Fibroblast of lung (primary cell): ENCODE results near the gene TASP1.

Experiments used
- EZH2 ChIP-seq: IDR thresholded peaks from 2 replicates; pipeline ENCODE4 v1.5.1; 2012; ENCODE audit warnings: low read length, control low read depth, mild to moderate bottlenecking; ENCODE audit errors: missing control alignments
- TF ChIP-seq, protein P1 (sequence below), 2 donors: IDR thresholded peaks in 1 of 2; conservative IDR thresholded peaks in 1 of 2; 1 replicate in 1 of 2; 2 replicates in 1 of 2; pipeline ENCODE4 v1.5.1; 2011 to 2012; ENCODE audit warnings: low read length in 2 of 2, control low read depth in 1 of 2, inconsistent platforms in 1 of 2, low read depth in 1 of 2, mild to moderate bottlenecking in 1 of 2

DNA sequence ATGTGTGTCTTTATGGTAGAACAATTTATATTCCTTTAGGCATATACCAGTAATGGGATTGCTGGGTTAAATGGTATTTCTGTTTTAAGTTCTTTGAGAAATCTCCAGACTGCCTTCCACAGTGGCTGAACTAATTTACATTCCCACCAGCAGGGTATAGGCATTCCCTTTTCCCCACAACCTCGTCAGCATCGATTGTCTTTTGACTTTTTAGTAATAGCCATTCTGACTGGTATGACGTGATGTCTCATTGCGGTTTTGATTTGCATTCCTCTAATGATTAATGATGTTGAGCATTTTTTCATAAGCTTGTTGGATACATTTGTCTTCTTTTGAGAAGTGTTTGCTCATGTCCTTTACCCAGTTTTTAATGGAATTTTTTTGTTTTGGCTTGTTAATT, 5.3 kb upstream of the TASP1 start:
- TF ChIP-seq, protein P1, sequence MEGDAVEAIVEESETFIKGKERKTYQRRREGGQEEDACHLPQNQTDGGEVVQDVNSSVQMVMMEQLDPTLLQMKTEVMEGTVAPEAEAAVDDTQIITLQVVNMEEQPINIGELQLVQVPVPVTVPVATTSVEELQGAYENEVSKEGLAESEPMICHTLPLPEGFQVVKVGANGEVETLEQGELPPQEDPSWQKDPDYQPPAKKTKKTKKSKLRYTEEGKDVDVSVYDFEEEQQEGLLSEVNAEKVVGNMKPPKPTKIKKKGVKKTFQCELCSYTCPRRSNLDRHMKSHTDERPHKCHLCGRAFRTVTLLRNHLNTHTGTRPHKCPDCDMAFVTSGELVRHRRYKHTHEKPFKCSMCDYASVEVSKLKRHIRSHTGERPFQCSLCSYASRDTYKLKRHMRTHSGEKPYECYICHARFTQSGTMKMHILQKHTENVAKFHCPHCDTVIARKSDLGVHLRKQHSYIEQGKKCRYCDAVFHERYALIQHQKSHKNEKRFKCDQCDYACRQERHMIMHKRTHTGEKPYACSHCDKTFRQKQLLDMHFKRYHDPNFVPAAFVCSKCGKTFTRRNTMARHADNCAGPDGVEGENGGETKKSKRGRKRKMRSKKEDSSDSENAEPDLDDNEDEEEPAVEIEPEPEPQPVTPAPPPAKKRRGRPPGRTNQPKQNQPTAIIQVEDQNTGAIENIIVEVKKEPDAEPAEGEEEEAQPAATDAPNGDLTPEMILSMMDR (conservative IDR thresholded peaks at IDR 0.05 in 1 of 2, IDR thresholded peaks at IDR 0.05 in 1 of 2; ENCODE audit: low read depth in 1 of 2, low read length in 2 of 2): peak; percentile 8 to 27
- no peak for TF ChIP-seq EZH2
